ENCODE results near the gene TSGA10IP. TPM values are rescaled to one million over a fixed set of nuclear protein-coding genes. Genes with fewer than 3 reads are reported as not detected.

Gene TSGA10IP
- total RNA-seq, 1 donor: not detected

GRCh38 chr11:66006134-66006890 lies 61.0 kb downstream of the TSGA10IP start:
- H3K4me3 ChIP-seq (ENCODE audit: low read depth, low read length): no peak overlapping the region
- DNase-seq (ENCODE audit: low read depth): no peak
- TF ChIP-seq, protein P1, sequence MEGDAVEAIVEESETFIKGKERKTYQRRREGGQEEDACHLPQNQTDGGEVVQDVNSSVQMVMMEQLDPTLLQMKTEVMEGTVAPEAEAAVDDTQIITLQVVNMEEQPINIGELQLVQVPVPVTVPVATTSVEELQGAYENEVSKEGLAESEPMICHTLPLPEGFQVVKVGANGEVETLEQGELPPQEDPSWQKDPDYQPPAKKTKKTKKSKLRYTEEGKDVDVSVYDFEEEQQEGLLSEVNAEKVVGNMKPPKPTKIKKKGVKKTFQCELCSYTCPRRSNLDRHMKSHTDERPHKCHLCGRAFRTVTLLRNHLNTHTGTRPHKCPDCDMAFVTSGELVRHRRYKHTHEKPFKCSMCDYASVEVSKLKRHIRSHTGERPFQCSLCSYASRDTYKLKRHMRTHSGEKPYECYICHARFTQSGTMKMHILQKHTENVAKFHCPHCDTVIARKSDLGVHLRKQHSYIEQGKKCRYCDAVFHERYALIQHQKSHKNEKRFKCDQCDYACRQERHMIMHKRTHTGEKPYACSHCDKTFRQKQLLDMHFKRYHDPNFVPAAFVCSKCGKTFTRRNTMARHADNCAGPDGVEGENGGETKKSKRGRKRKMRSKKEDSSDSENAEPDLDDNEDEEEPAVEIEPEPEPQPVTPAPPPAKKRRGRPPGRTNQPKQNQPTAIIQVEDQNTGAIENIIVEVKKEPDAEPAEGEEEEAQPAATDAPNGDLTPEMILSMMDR (IDR thresholded peaks at IDR 0.05; ENCODE audit: insufficient read depth, low read length): no peak

DNA sequence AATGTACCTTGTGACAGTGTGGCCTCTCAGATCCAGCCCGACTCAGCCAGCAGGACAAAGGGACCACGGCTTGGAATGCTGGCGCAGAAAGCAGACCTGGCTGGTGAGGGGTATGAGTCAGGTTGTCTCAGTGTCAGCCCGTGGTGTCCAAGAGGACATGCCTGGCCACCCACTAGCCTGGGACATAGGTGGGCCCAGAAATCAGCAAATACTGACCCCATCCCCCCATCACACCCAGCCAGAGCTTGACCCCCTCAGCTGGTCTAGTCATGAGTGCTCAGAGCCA lies 61.6 kb downstream of the TSGA10IP start:
- DNase-seq (ENCODE audit: low read depth): no peak
- TF ChIP-seq, protein P1 (IDR thresholded peaks at IDR 0.05; ENCODE audit: insufficient read depth, low read length): no peak
- no peak overlapping the region for H3K4me3 ChIP-seq (ENCODE audit: low read depth, low read length)

- TF ChIP-seq, protein P1 (IDR thresholded peaks at IDR 0.05; ENCODE audit: insufficient read depth, low read length): no peak
- peak; percentile 10 for DNase-seq (ENCODE audit: low read depth)
- H3K4me3 ChIP-seq (ENCODE audit: low read depth, low read length): no peak overlapping the region
Measured at GRCh38 chr11:66007201-66007634, 61.9 kb downstream of the TSGA10IP start.

GRCh38 chr11:66008095-66008467 lies 62.8 kb downstream of the TSGA10IP start:
- TF ChIP-seq, protein P1 (IDR thresholded peaks at IDR 0.05; ENCODE audit: insufficient read depth, low read length): no peak
- H3K4me3 ChIP-seq (ENCODE audit: low read depth, low read length): no peak overlapping the region
- no peak for DNase-seq (ENCODE audit: low read depth)

DNA sequence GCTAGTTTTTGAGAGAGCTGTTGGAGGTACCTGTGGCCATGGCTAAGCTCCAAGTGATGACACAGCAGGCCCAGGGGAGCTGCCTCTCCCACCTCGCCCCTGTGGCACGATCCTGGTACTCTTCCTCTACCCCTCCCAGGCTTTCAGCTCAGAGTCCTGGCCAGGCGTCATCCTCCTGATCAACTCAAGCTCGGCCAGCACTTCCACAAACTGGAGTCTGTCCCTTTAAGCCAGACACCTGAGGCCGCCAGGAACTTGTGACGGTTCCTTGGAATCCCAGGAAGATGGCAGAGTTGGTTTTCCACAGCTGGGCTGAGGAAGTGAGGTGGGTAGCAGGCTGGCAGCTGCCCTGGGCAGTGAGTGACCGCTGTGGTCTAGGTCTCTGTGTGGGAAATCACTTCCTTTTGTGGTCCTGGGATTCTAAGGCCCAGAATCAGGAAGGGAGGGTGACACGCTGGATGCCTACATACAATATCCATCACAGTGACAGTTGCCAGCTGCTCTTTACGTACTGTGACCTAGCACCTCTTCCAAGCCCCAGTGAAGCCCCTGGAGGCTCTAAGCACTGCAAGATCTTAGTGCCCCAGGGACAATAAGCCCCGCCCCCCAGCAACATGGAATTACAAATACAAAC lies 63.3 kb downstream of the TSGA10IP start:
- TF ChIP-seq, protein P1 (IDR thresholded peaks at IDR 0.05; ENCODE audit: insufficient read depth, low read length): no peak
- DNase-seq (ENCODE audit: low read depth): no peak
- no peak overlapping the region for H3K4me3 ChIP-seq (ENCODE audit: low read depth, low read length)

Other genes with a start within 250 kb of the TSGA10IP start
- gene KAT5, start 233.2 kb upstream of the TSGA10IP start, total RNA-seq (ENCODE audit: low replicate concordance): 35.9 and 59.1 TPM in 2 replicates
- 44.6 and 49.6 TPM in 2 replicates for gene RNASEH2C, start 224.7 kb upstream of the TSGA10IP start, total RNA-seq (ENCODE audit: low replicate concordance)
- 11.5 and 14.4 TPM in 2 replicates for gene AP5B1, start 164.5 kb upstream of the TSGA10IP start, total RNA-seq (ENCODE audit: low replicate concordance)
- gene OVOL1, start 158.4 kb upstream of the TSGA10IP start, total RNA-seq (ENCODE audit: low replicate concordance): not detected in 2 replicates
- gene SNX32, start 111.5 kb upstream of the TSGA10IP start, total RNA-seq (ENCODE audit: low replicate concordance): 1.6 and 3.3 TPM in 2 replicates
- gene CFL1, start 87.3 kb upstream of the TSGA10IP start, total RNA-seq (ENCODE audit: low replicate concordance): 673 and 713 TPM in 2 replicates
- 26.3 and 31.8 TPM in 2 replicates for gene MUS81, start 85.0 kb upstream of the TSGA10IP start, total RNA-seq (ENCODE audit: low replicate concordance)
- 57.3 and 105 TPM in 2 replicates for gene EFEMP2, start 72.7 kb upstream of the TSGA10IP start, total RNA-seq (ENCODE audit: low replicate concordance)
- gene CTSW, start 65.6 kb upstream of the TSGA10IP start, total RNA-seq (ENCODE audit: low replicate concordance): not detected in 2 replicates
- gene FIBP, start 57.0 kb upstream of the TSGA10IP start, total RNA-seq (ENCODE audit: low replicate concordance): 71.7 and 157 TPM in 2 replicates
- gene CCDC85B, start 54.8 kb upstream of the TSGA10IP start, total RNA-seq (ENCODE audit: low replicate concordance): 75.0 and 288 TPM in 2 replicates
- 11.4 and 73.9 TPM in 2 replicates for gene FOSL1, start 45.1 kb upstream of the TSGA10IP start, total RNA-seq (ENCODE audit: low replicate concordance)
- gene C11orf68, start 26.4 kb upstream of the TSGA10IP start, total RNA-seq (ENCODE audit: low replicate concordance): 9.6 and 44.8 TPM in 2 replicates
- gene DRAP1, start 26.1 kb upstream of the TSGA10IP start, total RNA-seq (ENCODE audit: low replicate concordance): 155 and 317 TPM in 2 replicates
- 22.7 and 71.2 TPM in 2 replicates for gene SART1, start 16.3 kb downstream of the TSGA10IP start, total RNA-seq (ENCODE audit: low replicate concordance)
- 21.9 and 26.4 TPM in 2 replicates for gene EIF1AD, start 56.7 kb downstream of the TSGA10IP start, total RNA-seq (ENCODE audit: low replicate concordance)
- gene BANF1, start 57.0 kb downstream of the TSGA10IP start, total RNA-seq (ENCODE audit: low replicate concordance): 44.1 and 57.7 TPM in 2 replicates
- gene CST6, start 66.5 kb downstream of the TSGA10IP start, total RNA-seq (ENCODE audit: low replicate concordance): 1.7 TPM in 1 of 2 replicates, not detected in the other
- not detected in 2 replicates for gene CATSPER1, start 81.0 kb downstream of the TSGA10IP start, total RNA-seq (ENCODE audit: low replicate concordance)
- gene GAL3ST3, start 103.7 kb downstream of the TSGA10IP start, total RNA-seq (ENCODE audit: low replicate concordance): not detected in 2 replicates
- gene SF3B2, start 106.9 kb downstream of the TSGA10IP start, total RNA-seq (ENCODE audit: low replicate concordance): 158 and 255 TPM in 2 replicates
- 18.6 and 31.5 TPM in 2 replicates for gene PACS1, start 124.8 kb downstream of the TSGA10IP start, total RNA-seq (ENCODE audit: low replicate concordance)

Data from fibroblast of the aortic adventitia (primary cell).